ENCODE measurements around the gene TCHP.
"Not testable (repeated sequence)": the region's sequence is repeated elsewhere in the genome, so short reads cannot be mapped to it uniquely, and the experiment has no call there.

TCHP gene

GRCh38 chr12:109897029-109897428 is 3.0 kb upstream of the TCHP start:
- no peak for DNase-seq (ENCODE audit: low read depth)
- H3K4me3 ChIP-seq (ENCODE audit: low read length) = no peak overlapping the region
- TF ChIP-seq, protein P1, sequence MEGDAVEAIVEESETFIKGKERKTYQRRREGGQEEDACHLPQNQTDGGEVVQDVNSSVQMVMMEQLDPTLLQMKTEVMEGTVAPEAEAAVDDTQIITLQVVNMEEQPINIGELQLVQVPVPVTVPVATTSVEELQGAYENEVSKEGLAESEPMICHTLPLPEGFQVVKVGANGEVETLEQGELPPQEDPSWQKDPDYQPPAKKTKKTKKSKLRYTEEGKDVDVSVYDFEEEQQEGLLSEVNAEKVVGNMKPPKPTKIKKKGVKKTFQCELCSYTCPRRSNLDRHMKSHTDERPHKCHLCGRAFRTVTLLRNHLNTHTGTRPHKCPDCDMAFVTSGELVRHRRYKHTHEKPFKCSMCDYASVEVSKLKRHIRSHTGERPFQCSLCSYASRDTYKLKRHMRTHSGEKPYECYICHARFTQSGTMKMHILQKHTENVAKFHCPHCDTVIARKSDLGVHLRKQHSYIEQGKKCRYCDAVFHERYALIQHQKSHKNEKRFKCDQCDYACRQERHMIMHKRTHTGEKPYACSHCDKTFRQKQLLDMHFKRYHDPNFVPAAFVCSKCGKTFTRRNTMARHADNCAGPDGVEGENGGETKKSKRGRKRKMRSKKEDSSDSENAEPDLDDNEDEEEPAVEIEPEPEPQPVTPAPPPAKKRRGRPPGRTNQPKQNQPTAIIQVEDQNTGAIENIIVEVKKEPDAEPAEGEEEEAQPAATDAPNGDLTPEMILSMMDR (conservative IDR thresholded peaks at IDR 0.05; ENCODE audit: low read length) = no peak

GRCh38 chr12:109899345-109899744 is 729 bp upstream of the TCHP start:
- H3K4me3 ChIP-seq (ENCODE audit: low read length) = peak overlapping the region; percentile 83
- not testable (repeated sequence) for DNase-seq (ENCODE audit: low read depth)

- DNase-seq (ENCODE audit: low read depth) = no peak
- TF ChIP-seq, protein P1 (conservative IDR thresholded peaks at IDR 0.05; ENCODE audit: low read length) = no peak
- peak overlapping the region; percentile 83 for H3K4me3 ChIP-seq (ENCODE audit: low read length)
Observed at GRCh38 chr12:109900752-109901580, 892 bp downstream of the TCHP start.

DNA sequence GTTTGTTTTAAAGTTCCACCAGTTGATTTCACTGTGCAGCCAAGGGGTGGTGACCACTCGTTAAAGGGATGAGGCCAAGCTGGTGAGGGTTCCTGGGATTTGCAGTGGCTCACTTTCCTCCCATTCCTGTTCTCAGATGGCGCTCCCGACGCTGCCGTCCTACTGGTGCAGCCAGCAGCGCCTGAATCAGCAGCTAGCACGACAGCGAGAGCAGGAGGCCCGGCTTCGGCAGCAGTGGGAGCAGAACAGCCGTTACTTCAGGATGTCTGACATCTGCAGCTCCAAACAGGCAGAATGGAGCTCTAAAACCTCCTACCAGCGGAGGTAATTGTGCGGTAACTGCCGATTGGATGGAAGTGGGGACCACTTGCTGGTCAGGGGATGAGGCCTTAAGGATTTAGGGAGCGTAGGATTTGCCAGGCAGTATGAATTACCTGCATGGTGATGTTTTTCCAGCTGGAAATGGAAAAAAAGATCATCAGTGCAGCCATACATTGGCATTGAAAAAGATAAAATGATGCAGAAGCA is 2.9 kb downstream of the TCHP start:
- TF ChIP-seq, protein P1 (conservative IDR thresholded peaks at IDR 0.05; ENCODE audit: low read length) = no peak
- DNase-seq (ENCODE audit: low read depth) = no peak

GRCh38 chr12:109905301-109905700 is 5.2 kb downstream of the TCHP start:
- TF ChIP-seq, protein P1 (conservative IDR thresholded peaks at IDR 0.05; ENCODE audit: low read length) = no peak
- no peak for DNase-seq (ENCODE audit: low read depth)
- H3K4me3 ChIP-seq (ENCODE audit: low read length) = no peak overlapping the region

More for the DNA sequence above, 2.9 kb downstream of the TCHP start:
- H3K4me3 ChIP-seq (ENCODE audit: low read length) = no peak overlapping the region

- TF ChIP-seq, protein P1 (conservative IDR thresholded peaks at IDR 0.05; ENCODE audit: low read length) = no peak
- H3K4me3 ChIP-seq (ENCODE audit: low read length) = no peak overlapping the region
- no peak for DNase-seq (ENCODE audit: low read depth)
Observed at GRCh38 chr12:109910254-109910968, 10.3 kb downstream of the TCHP start.

- TF ChIP-seq, protein P1 (conservative IDR thresholded peaks at IDR 0.05; ENCODE audit: low read length) = peak; percentile 15; the same call in 1 of the 2 replicates
- no peak overlapping the region for H3K4me3 ChIP-seq (ENCODE audit: low read length)
- peak; percentile 12 for DNase-seq (ENCODE audit: low read depth)
Observed at GRCh38 chr12:109910969-109911348, 10.9 kb downstream of the TCHP start.
